Progenitor cell of endocrine pancreas (in vitro differentiated cells): ENCODE data around the gene PCSK5. TPM values are rescaled to one million over a fixed set of nuclear protein-coding genes. Genes with fewer than 3 reads are reported as not detected.

ENCODE experiments used
- DNase-seq: peaks from one replicate; pipeline ENCODE4 v3.0.0; 2021; ENCODE audit warnings: low spot score; ENCODE audit not compliant: unreplicated experiment
- H3K27ac Mint-ChIP-seq: 2 replicates; pipeline ENCODE4 v1.8.0; 2021; ENCODE audit warnings: mild to moderate bottlenecking, moderate library complexity, mixed read lengths
- H3K27me3 Mint-ChIP-seq: 2 replicates; pipeline ENCODE4 v1.8.0; 2021; ENCODE audit warnings: mixed read lengths
- H3K36me3 Mint-ChIP-seq: 2 replicates; pipeline ENCODE4 v1.8.0; 2022; ENCODE audit warnings: mixed read lengths; ENCODE audit not compliant: insufficient read depth
- H3K4me1 Mint-ChIP-seq: 2 replicates; pipeline ENCODE4 v1.8.0; 2021; ENCODE audit warnings: low read depth, mixed read lengths
- H3K4me3 Mint-ChIP-seq: 2 replicates; pipeline ENCODE4 v1.8.0; 2021; ENCODE audit warnings: low read depth, mild to moderate bottlenecking, moderate library complexity, mixed read lengths
- H3K9me3 Mint-ChIP-seq: 2 replicates; pipeline ENCODE4 v1.8.0; 2021; ENCODE audit warnings: low read depth, mixed read lengths
- CTCF ChIP-seq: fragments of 200-600 bp; sonication (generic); IDR thresholded peaks from one replicate; pipeline ENCODE4 v1.5.0; 2021; ENCODE audit warnings: antibody characterized with exemption, mild to moderate bottlenecking; ENCODE audit not compliant: unreplicated experiment
- total RNA-seq: library from RNA; stranded (reverse); gene quantifications from 2 replicates; pipeline ENCODE4 v1.2.1, GENCODE V29; 2021

Gene PCSK5
- total RNA-seq, 1 donor from 2014 or later = 7.3 TPM

- H3K27me3 Mint-ChIP-seq = no peaks in the 10 kb centered on the region
- H3K27ac Mint-ChIP-seq = no peak overlapping the region
- no peaks in the 10 kb centered on the region for H3K9me3 Mint-ChIP-seq
- H3K4me3 Mint-ChIP-seq = no peak overlapping the region
- no peaks in the 10 kb centered on the region for H3K36me3 Mint-ChIP-seq
- peaks cover 23% of the 10 kb centered on the region for H3K4me1 Mint-ChIP-seq
- DNase-seq = no peak
- no peak for TF ChIP-seq CTCF
These were observed 515.4 kb downstream of the PCSK5 start for GRCh38 chr9:76405868-76406267.
